Osteocyte (in vitro differentiated cells): ENCODE data around the gene UBTD1. TPM values are rescaled to one million over a fixed set of nuclear protein-coding genes. Genes with fewer than 3 reads are reported as not detected.

Source experiments
- DNase-seq: peaks from one replicate; pipeline ENCODE4 v3.0.0; 2021; ENCODE audit warnings: mixed read lengths; ENCODE audit not compliant: unreplicated experiment; ENCODE audit errors: extremely low spot score
- H3K27ac Mint-ChIP-seq: one replicate; pipeline ENCODE4 v1.8.0; 2021; ENCODE audit warnings: mild to moderate bottlenecking, mixed read lengths; ENCODE audit not compliant: unreplicated experiment
- H3K27me3 Mint-ChIP-seq: one replicate; pipeline ENCODE4 v1.8.0; 2021; ENCODE audit warnings: mixed read lengths; ENCODE audit not compliant: unreplicated experiment
- H3K36me3 Mint-ChIP-seq: one replicate; pipeline ENCODE4 v1.8.0; 2021; ENCODE audit warnings: mixed read lengths; ENCODE audit not compliant: unreplicated experiment
- H3K4me1 Mint-ChIP-seq: one replicate; pipeline ENCODE4 v1.8.0; 2021; ENCODE audit warnings: mixed read lengths; ENCODE audit not compliant: unreplicated experiment
- H3K4me3 Mint-ChIP-seq: one replicate; pipeline ENCODE4 v1.8.0; 2021; ENCODE audit warnings: mild to moderate bottlenecking, moderate library complexity, mixed read lengths; ENCODE audit not compliant: unreplicated experiment
- H3K9me3 Mint-ChIP-seq: one replicate; pipeline ENCODE4 v1.8.0; 2021; ENCODE audit warnings: mixed read lengths; ENCODE audit not compliant: unreplicated experiment
- total RNA-seq: library from RNA; stranded (reverse); gene quantifications from 2 replicates; pipeline ENCODE4 v1.2.1, GENCODE V29; 2021
- TF ChIP-seq, protein P1 (sequence below): fragments of 200-600 bp; sonication (generic); IDR thresholded peaks from 2 replicates; pipeline ENCODE4 v1.5.0; 2021; ENCODE audit warnings: antibody characterized with exemption, mild to moderate bottlenecking, moderate library complexity

UBTD1 gene
- total RNA-seq, 1 donor from 2014 or later = 25.6 TPM

DNA sequence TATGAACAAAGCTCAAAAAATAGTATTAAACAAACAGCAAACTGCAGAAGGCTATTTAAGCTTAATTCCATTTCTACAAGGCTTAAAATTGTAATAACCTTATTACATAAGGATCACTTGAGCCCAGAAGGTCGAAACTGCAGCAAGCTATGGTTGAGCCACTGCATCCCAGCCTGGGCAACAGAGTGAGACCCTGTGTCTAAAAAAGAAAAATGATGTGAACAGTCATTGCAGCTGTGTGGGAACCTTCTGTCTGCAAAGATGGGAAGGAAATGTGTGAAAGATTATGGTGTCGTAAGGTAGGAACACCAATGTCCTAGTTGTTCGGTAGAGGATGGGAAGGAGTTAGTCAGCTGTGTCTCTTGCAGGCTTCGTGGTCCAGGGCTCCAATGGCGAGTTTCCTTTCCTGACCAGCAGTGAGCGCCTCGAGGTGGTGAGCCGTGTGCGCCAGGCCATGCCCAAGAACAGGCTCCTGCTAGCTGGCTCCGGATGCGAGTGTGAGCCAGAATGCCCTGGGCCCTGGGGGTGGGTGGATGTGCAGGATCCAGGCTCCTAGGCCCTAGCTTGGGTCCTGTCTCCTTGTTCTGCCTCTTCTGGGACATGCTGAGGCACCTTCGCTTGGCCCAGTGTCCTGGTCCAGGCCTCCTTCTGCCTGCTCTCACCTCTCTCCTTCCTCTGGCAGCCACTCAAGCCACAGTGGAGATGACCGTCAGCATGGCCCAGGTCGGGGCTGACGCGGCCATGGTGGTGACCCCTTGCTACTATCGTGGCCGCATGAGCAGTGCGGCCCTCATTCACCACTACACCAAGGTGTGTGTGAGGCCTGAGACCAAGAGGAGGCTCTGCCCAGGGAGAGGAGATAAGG lies 99.9 kb downstream of the UBTD1 start:
- Mint-ChIP-seq H3K36me3 (no peaks in the 10 kb centered on the region), H3K27ac (no peak overlapping the region), H3K9me3 (no peaks in the 10 kb centered on the region), H3K4me1 (peaks cover 32% of the 10 kb centered on the region), H3K4me3 (no peak overlapping the region), H3K27me3 (no peaks in the 10 kb centered on the region)
- DNase-seq = no peak
- TF ChIP-seq, protein P1, sequence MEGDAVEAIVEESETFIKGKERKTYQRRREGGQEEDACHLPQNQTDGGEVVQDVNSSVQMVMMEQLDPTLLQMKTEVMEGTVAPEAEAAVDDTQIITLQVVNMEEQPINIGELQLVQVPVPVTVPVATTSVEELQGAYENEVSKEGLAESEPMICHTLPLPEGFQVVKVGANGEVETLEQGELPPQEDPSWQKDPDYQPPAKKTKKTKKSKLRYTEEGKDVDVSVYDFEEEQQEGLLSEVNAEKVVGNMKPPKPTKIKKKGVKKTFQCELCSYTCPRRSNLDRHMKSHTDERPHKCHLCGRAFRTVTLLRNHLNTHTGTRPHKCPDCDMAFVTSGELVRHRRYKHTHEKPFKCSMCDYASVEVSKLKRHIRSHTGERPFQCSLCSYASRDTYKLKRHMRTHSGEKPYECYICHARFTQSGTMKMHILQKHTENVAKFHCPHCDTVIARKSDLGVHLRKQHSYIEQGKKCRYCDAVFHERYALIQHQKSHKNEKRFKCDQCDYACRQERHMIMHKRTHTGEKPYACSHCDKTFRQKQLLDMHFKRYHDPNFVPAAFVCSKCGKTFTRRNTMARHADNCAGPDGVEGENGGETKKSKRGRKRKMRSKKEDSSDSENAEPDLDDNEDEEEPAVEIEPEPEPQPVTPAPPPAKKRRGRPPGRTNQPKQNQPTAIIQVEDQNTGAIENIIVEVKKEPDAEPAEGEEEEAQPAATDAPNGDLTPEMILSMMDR = no peak

DNA sequence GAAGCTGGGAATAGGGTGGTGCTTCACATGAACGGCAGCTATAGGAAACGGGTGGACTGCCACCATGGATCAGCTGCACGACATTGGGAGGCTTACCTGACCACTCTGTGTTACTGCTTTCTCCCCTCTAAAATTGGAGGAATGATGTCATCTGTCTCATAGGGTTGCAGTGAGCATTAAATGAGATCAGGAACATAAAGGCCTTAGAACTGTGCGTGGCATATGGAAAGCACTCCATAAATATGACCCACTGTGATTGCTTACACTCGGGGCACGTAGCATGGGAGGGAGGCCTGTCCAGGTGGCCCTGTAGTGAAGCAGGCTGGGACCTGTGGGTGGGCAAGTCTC lies 100.5 kb downstream of the UBTD1 start:
- no peaks in the 10 kb centered on the region for H3K27me3 Mint-ChIP-seq
- no peaks in the 10 kb centered on the region for H3K9me3 Mint-ChIP-seq
- H3K4me1 Mint-ChIP-seq = peaks cover 32% of the 10 kb centered on the region
- H3K36me3 Mint-ChIP-seq = no peaks in the 10 kb centered on the region
- no peak for DNase-seq
- H3K4me3 Mint-ChIP-seq = no peak overlapping the region
- TF ChIP-seq, protein P1 = no peak
- no peak overlapping the region for H3K27ac Mint-ChIP-seq

DNA sequence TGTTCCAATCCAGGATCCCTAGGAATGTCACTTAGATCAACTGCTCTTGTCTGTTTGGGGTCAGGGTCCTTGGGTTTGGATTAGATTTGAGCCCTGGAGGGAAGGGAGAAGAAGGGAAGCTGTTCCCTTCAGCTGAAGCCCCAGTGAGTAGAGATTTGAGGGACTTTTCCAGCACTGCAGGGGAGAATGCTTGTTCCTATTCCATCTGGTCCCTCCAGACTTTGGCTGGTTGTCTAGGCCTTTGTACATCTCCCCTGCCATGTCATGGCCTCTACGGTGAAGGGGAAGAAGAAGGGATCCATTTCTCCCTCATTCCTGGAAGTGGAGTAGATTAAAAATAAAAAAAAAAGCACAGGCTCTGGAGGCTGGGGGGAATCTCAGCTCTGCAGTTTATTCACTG lies 101.9 kb downstream of the UBTD1 start:
- no peak for DNase-seq
- Mint-ChIP-seq H3K4me1 (peaks cover 25% of the 10 kb centered on the region), H3K9me3 (no peaks in the 10 kb centered on the region), H3K4me3 (no peak overlapping the region), H3K27me3 (no peaks in the 10 kb centered on the region), H3K27ac (no peak overlapping the region), H3K36me3 (no peaks in the 10 kb centered on the region)
- TF ChIP-seq, protein P1 = no peak

DNA sequence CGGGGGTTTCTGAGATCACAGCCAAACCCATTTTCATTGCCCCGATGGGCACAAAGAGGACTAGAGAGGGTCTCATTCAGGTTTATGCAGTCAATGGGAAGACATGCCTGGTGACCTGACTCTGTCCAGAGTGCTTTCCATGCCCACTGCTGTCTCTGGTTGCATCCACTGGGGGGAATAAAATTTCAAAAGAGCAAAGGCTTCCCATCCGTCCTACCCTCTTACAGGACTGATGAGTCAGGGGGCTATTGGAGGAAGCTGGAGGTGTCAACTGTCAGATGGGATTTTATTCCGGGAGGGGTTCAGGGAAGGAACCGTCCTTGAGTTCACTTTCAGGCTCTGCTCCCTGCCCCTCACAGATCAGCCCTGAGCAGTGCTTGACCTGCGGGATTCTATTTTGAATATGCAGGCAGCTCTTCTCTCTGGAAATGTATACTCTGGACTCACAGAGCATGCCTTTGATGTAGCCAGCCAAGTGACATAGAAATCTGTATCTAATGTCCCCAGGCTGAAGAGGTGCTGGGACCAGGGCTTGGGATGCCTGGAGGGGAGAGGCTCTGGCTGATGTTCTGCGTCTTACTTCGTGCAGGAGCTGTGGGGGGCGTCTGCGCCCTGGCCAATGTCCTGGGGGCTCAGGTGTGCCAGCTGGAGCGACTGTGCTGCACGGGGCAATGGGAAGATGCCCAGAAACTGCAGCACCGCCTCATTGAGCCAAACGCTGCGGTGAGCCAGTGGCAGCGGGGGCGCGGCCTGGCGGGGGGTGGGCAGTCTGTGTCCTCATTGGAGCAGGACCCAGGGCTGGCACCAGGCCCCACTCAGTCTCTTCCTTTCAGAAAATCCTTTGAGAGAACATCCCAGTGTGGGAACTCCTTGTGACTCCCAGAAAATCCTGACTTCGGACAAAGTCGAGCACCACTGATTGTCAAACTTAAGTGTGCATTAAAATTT lies 102.8 kb downstream of the UBTD1 start:
- no peak overlapping the region for H3K27ac Mint-ChIP-seq
- TF ChIP-seq, protein P1 = no peak
- DNase-seq = no peak
- H3K4me3 Mint-ChIP-seq = no peak overlapping the region
- no peaks in the 10 kb centered on the region for H3K9me3 Mint-ChIP-seq
- peaks cover 16% of the 10 kb centered on the region for H3K4me1 Mint-ChIP-seq
- no peaks in the 10 kb centered on the region for H3K36me3 Mint-ChIP-seq
- H3K27me3 Mint-ChIP-seq = no peaks in the 10 kb centered on the region
